GM12892 (cell line): ENCODE measurements around the gene GDF10.

Source experiments
- DNase-seq: peaks from one replicate; pipeline ENCODE4 v3.0.0; 2011; ENCODE audit not compliant: insufficient read length
- FAIRE-seq: peaks from 2 replicates; lab custom pipeline; 2011; peaks lifted over from hg19 to GRCh38; lab: Jason Lieb, UNC
- POLR2A ChIP-seq: IDR thresholded peaks from 2 replicates; pipeline ENCODE4 v1.6.1; 2011; ENCODE audit warnings: low read depth, low read length, control low read depth
- POLR2AphosphoS5 ChIP-seq: IDR thresholded peaks from 2 replicates; pipeline ENCODE4 v1.6.1; 2011; ENCODE audit warnings: low read depth, low read length, control low read depth
- TAF1 ChIP-seq: IDR thresholded peaks from 2 replicates; pipeline ENCODE4 v1.6.1; 2011; ENCODE audit warnings: low read depth, mild to moderate bottlenecking, control low read depth, low read length, borderline replicate concordance

GDF10 gene

DNA sequence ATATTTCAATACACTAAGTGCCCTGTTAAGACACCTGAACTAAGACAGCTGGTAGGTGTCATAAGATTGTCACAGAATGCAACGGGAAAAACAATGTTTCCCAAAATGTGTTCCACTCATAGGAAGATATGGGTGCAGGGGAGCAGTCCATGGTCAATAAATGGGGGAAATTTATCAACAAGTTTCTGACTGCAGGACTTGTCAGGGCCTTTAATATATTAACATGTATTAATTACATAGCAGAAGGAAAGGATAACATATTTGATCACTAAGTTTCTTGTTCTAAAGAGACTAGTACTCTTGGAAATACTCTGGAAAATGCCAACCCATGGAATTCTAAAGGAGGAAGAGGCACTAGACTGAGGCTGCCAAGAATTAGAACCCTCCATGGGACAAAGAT, 54.9 kb downstream of the GDF10 start:
- no peak for FAIRE-seq

DNA sequence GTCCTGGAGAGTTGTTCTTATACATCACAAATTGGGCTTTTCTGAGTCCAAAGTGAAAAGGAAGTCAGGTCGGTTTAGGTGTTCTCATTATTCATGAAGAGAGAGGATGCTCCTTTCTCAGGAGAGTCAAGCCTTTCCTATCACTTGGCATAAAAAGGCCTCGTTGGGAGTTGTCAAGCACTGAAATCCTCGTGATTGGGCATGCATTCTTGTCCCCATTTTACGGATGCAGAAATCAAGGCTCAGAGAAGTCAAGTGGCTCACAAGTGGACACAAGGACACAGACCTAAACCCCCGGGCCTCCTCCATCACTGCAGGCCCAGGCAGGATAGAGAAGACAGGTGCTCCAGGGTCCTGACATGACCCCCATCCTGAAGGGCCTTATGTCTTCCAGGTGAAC, 56.7 kb downstream of the GDF10 start:
- no peak for FAIRE-seq
- TF ChIP-seq TAF1 (no peak), POLR2A (no peak), POLR2AphosphoS5 (no peak)

More for the DNA sequence above, 54.9 kb downstream of the GDF10 start:
- no peak for DNase-seq
- TF ChIP-seq TAF1 (no peak), POLR2AphosphoS5 (no peak), POLR2A (no peak)

DNA sequence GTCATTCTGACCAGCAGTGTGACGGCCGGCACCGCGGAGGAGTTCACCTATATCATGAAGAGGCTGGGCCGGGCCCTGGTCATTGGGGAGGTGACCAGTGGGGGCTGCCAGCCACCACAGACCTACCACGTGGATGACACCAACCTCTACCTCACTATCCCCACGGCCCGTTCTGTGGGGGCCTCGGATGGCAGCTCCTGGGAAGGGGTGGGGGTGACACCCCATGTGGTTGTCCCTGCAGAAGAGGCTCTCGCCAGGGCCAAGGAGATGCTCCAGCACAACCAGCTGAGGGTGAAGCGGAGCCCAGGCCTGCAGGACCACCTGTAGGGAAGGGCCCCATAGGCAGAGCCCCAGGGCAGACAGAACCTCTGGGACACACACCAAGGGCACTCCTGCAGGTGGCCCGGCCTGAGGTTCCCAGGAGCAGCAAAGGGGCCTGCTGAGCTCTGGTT, 57.2 kb downstream of the GDF10 start:
- DNase-seq (no peak), FAIRE-seq (no peak)
- no peak for TF ChIP-seq TAF1
- no peak for TF ChIP-seq POLR2AphosphoS5
- TF ChIP-seq POLR2A, result no peak

More for the DNA sequence above, 56.7 kb downstream of the GDF10 start:
- DNase-seq, result no peak

DNA sequence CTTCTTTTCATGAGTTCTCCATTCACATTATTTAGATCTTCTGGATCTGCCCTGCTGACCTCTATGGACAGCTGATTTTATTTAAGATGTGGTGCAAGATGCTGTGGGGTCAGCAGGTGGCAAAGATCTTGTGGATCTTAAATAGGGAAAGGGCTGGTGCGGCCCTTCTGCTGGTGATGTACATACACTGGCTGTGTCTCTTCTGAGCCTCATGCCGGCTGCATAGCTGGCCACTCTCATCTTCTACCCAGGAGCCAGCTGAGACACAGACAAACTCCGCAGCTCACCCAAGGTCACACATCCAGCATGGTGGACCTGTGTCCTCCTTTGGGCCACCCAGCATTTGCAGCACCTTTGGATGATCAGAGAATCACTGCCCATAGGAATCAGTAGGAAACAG, 57.9 kb downstream of the GDF10 start:
- FAIRE-seq (no peak), DNase-seq (no peak)

DNA sequence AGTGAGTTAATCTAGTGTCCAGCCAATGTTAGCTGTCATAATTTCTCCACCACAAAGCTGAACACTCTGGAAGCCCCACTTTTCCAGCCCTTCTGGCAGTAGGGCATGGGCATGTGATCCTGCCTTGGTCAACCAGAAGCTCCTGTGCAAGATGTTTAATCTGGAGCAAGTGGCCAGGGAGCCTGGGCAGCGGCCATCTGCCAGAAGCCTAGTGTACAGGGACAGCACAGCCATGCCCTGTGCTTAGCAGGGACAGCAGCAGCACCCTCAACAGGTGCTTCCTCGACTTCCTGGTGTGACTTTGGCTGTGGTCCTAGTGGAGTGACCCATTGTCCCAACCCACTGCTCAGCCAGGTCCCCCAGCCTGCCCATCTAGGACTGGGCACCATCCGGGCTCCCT, 58.5 kb downstream of the GDF10 start:
- no peak for DNase-seq
- FAIRE-seq, result no peak
- TF ChIP-seq POLR2A, result no peak
- no peak for TF ChIP-seq POLR2AphosphoS5
- no peak for TF ChIP-seq TAF1

More for the DNA sequence above, 57.9 kb downstream of the GDF10 start:
- TF ChIP-seq TAF1 (no peak), POLR2A (no peak), POLR2AphosphoS5 (no peak)

DNA sequence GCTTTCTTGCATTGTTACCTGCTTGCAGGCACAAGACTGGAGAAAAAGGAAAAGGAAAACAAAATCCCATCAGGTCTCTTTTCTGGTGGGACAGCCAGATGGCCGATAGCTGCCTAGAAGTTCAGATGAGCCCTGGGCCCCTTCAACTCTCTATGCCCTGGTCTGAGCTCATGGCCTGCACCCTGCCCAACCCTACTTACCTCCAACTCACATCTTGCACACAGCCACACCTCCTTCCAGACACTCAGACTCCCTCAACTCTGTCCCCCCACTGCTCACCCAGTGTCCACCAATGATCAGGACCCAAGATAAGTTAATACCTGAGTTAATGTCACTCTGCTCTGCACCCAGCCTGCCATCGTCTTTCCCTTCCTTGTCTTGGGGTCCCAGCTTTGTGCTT, 59.1 kb downstream of the GDF10 start:
- DNase-seq, result no peak
- TF ChIP-seq POLR2A (no peak), POLR2AphosphoS5 (no peak), TAF1 (no peak)
- no peak for FAIRE-seq

DNA sequence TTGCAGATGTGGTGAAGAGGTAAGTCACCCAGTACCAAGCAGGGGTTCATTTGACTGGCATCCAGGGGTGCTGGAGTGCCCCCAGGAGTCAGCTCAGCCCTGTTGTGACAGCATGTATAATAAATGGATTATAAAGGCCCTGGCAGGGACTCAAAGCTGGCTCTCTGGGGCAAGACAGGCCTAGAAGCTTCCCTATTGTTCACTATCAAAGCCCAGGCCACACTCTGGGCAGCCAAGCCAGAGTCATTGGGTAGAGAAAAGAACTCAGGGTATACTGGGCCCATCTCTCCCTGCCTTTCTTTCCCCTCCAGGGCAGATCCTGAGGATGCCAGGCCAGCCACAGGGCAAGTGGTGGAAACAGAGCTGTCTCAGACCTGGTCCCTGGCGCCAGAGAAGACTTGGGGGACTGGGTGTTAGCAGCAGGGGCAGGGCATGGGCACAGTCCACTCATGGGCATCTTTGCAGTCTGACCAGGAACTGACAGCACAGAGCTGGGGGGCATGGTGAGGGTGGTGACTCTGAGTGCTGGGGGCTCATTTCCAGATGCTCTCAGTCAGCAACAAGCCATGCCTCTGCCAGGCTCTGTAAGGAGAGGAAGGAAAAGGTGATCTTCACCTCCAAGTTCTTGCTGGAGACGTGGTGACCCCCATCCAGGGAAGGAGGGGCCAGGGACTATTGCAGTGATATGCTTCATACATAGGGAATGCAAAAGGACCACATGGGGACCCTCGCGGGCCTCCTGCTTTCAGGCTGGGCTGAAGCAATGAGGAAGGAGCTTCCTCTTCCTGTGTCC, 59.8 kb downstream of the GDF10 start:
- DNase-seq (no peak), FAIRE-seq (no peak)
- TF ChIP-seq TAF1, result no peak
- no peak for TF ChIP-seq POLR2A

DNA sequence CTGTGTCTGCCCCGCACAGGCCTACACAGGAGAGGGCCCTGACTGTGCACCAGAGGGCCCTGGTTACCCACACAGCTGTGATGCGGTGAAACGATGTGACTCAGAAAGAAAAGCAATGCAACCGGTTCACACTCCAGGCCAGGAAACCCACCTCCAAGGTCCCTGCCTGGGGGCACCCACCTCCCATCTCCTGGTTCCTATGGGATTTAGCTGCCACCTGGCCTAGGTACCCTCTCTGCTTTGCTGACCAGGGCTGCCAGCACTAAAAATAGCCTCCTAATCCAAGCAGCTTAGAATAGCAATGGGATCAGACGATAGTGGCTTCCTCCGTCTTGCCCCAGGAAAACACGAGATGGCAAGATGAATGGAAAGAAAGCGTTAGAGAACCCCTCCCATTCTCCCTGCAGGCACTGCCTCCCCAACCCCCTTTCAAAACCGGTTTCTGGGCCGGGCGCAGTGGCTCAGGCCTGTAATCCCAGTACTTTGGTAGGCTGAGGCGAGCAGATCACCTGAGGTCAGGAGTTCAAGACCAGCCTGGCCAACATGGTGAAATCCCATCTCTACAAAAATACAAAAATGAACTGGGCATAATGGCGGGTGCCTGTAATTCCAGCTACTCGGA, 60.5 kb downstream of the GDF10 start:
- DNase-seq (no peak), FAIRE-seq (no peak)
- TF ChIP-seq TAF1 (no peak), POLR2AphosphoS5 (no peak), POLR2A (no peak)

DNA sequence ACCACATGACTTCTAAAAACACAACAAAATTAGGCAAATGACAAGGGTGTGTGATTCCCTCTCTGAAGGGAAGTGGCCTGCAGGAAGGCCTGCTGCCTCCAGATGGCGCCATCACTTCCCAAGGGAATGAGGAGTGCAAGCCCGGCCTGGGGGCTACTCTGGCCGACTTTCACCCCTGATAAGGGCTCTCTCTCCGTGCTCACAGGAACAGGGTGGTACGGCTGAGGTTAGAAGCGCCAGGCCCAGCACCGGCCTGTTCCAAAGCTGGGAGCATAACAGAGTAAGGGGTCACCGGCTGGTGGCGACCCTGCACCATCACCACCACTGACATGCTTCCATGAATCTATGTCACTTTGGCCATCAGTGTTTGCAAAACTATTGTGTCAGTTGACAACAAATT, 61.3 kb downstream of the GDF10 start:
- FAIRE-seq (no peak), DNase-seq (no peak)
- TF ChIP-seq TAF1 (no peak), POLR2AphosphoS5 (no peak), POLR2A (no peak)

DNA sequence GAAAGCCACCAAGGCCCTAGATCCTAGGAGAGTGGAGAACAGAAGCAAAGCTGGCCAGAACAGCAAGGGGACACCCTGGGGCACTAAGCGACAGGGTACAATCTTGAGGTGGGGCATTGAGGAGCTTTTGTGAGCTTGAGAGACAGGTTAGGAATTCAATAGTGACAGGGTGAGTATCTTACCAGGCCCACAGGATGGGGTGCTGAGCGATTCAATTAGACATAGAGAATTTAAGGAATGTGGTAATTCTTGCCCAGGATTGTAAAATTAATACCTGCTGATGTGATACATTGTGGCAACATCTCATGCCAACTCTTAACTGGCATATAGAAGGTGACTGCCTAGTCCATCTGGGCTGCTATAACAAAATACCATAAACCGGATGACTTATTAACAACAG, 62.2 kb downstream of the GDF10 start:
- FAIRE-seq (no peak), DNase-seq (no peak)
- TF ChIP-seq POLR2AphosphoS5, result no peak
- TF ChIP-seq POLR2A, result no peak
- no peak for TF ChIP-seq TAF1
